H9 (cell line): Measurements from ENCODE around the gene ALX4. TPM values are rescaled to one million over a fixed set of nuclear protein-coding genes. Genes with fewer than 3 reads are reported as not detected.

Experiments used
- DNase-seq: peaks from one replicate; pipeline ENCODE4 v3.0.0-alpha.2; 2017
- H2AFZ ChIP-seq: one replicate; pipeline ENCODE4 v1.6.1; 2013; ENCODE audit warnings: mild to moderate bottlenecking, low read length, control low read depth, moderate library complexity
- H2AK5ac ChIP-seq: 2 replicates; pipeline ENCODE4 v1.6.1; 2013; ENCODE audit warnings: low read length, control low read depth, mixed read lengths; ENCODE audit not compliant: insufficient read length
- H2BK120ac ChIP-seq: one replicate; pipeline ENCODE4 v1.6.1; 2013; ENCODE audit warnings: low read depth, mild to moderate bottlenecking, low read length, control low read depth, inconsistent platforms; ENCODE audit not compliant: poor library complexity, severe bottlenecking
- H2BK12ac ChIP-seq: 2 replicates; pipeline ENCODE4 v1.6.1; 2013; ENCODE audit warnings: low read length, control low read depth, mixed read lengths, low read depth; ENCODE audit not compliant: insufficient read length
- H2BK15ac ChIP-seq: 2 replicates; pipeline ENCODE4 v1.6.1; 2013; ENCODE audit warnings: low read depth, low read length, control low read depth
- H2BK20ac ChIP-seq: one replicate; pipeline ENCODE4 v1.6.1; 2013; ENCODE audit warnings: low read depth, mild to moderate bottlenecking, low read length, control low read depth, inconsistent platforms; ENCODE audit not compliant: poor library complexity, severe bottlenecking
- H2BK5ac ChIP-seq: 2 replicates; pipeline ENCODE4 v1.6.1; 2013; ENCODE audit warnings: low read length, control low read depth, mixed read lengths; ENCODE audit not compliant: insufficient read length
- H3K14ac ChIP-seq: 2 replicates; pipeline ENCODE4 v1.6.1; 2013; ENCODE audit warnings: low read length, control low read depth; ENCODE audit not compliant: insufficient read depth
- H3K18ac ChIP-seq: 2 replicates; pipeline ENCODE4 v1.6.1; 2013; ENCODE audit warnings: low read depth, mild to moderate bottlenecking, mixed read lengths, low read length, control low read depth; ENCODE audit not compliant: insufficient read length
- H3K23ac ChIP-seq: 2 replicates; pipeline ENCODE4 v1.6.1; 2013; ENCODE audit warnings: low read length, control low read depth, mixed read lengths, low read depth; ENCODE audit not compliant: insufficient read length
- H3K23me2 ChIP-seq: 2 replicates; pipeline ENCODE4 v1.6.1; 2013; ENCODE audit warnings: low read depth, mild to moderate bottlenecking, mixed read lengths, low read length, control low read depth; ENCODE audit not compliant: insufficient read length, poor library complexity, severe bottlenecking
- H3K27ac ChIP-seq: 2 replicates; pipeline ENCODE4 v1.5.1; 2013; ENCODE audit warnings: low read length, control low read depth, mixed read lengths, low read depth; ENCODE audit not compliant: insufficient read length
- H3K27me3 ChIP-seq: 2 replicates; pipeline ENCODE4 v1.6.1; 2013; ENCODE audit warnings: low read length, control low read depth, inconsistent platforms; ENCODE audit not compliant: insufficient read depth
- H3K4ac ChIP-seq: 2 replicates; pipeline ENCODE4 v1.6.1; 2013; ENCODE audit warnings: low read depth, mild to moderate bottlenecking, control low read depth, inconsistent platforms, low read length, moderate library complexity
- H3K4me1 ChIP-seq: 2 replicates; pipeline ENCODE4 v1.6.1; 2013; ENCODE audit warnings: low read length, control low read depth, inconsistent platforms; ENCODE audit not compliant: insufficient read depth
- H3K4me2 ChIP-seq: 2 replicates; pipeline ENCODE4 v1.6.1; 2013; ENCODE audit warnings: low read length, control low read depth, mixed read lengths; ENCODE audit not compliant: insufficient read length, insufficient read depth
- H3K56ac ChIP-seq: 2 replicates; pipeline ENCODE4 v1.6.1; 2013; ENCODE audit warnings: low read depth, mild to moderate bottlenecking, mixed read lengths, low read length, control low read depth; ENCODE audit not compliant: insufficient read length
- H3K79me1 ChIP-seq: 2 replicates; pipeline ENCODE4 v1.6.1; 2013; ENCODE audit warnings: low read depth, mild to moderate bottlenecking, moderate library complexity, low read length, control low read depth, inconsistent platforms; ENCODE audit not compliant: insufficient read depth, poor library complexity, severe bottlenecking
- H3K79me2 ChIP-seq: 2 replicates; pipeline ENCODE4 v1.6.1; 2013; ENCODE audit warnings: low read length, control low read depth, inconsistent platforms; ENCODE audit not compliant: insufficient read depth
- H3K9ac ChIP-seq: 2 replicates; pipeline ENCODE4 v1.6.1; 2013; ENCODE audit warnings: low read length, control low read depth, mixed read lengths; ENCODE audit not compliant: insufficient read length; ENCODE audit errors: extremely low read depth
- H3K9me3 ChIP-seq: one replicate; pipeline ENCODE4 v1.6.1; 2013; ENCODE audit warnings: low read depth, low read length, inconsistent platforms; ENCODE audit not compliant: control insufficient read depth
- H3T11ph ChIP-seq: one replicate; pipeline ENCODE4 v1.6.1; 2013; ENCODE audit warnings: mild to moderate bottlenecking, low read length, control low read depth, inconsistent platforms
- H4K20me1 ChIP-seq: one replicate; pipeline ENCODE4 v1.6.1; 2013; ENCODE audit not compliant: control insufficient read depth, insufficient read length, insufficient read depth
- H4K5ac ChIP-seq: 2 replicates; pipeline ENCODE4 v1.6.1; 2013; ENCODE audit warnings: low read depth, mild to moderate bottlenecking, mixed read lengths, low read length, control low read depth; ENCODE audit not compliant: insufficient read length
- H4K8ac ChIP-seq: replicated peaks from 2 replicates; pipeline ENCODE4 v1.6.1; 2013; ENCODE audit warnings: low read length, control low read depth, mixed read lengths, low read depth; ENCODE audit not compliant: insufficient read length
- H4K91ac ChIP-seq: 2 replicates; pipeline ENCODE4 v1.6.1; 2013; ENCODE audit warnings: low read depth, mild to moderate bottlenecking, moderate library complexity, mixed read lengths, low read length, control low read depth; ENCODE audit not compliant: insufficient read length
- H3K27ac Mint-ChIP-seq, 3 experiments: 2 replicates in 2 of 3; 3 replicates in 1 of 3; pipeline ENCODE4 v1.8.0; 2020 to 2021; ENCODE audit warnings: mixed read lengths in 3 of 3, mild to moderate bottlenecking in 1 of 3, moderate library complexity in 1 of 3
- H3K27me3 Mint-ChIP-seq: 2 replicates; pipeline ENCODE4 v1.8.0; 2021; ENCODE audit warnings: low read depth, mild to moderate bottlenecking, moderate library complexity, mixed read lengths
- H3K36me3 Mint-ChIP-seq, 3 experiments: 2 replicates in 2 of 3; 3 replicates in 1 of 3; pipeline ENCODE4 v1.8.0; 2020 to 2021; ENCODE audit warnings: low read depth in 3 of 3, mixed read lengths in 3 of 3; ENCODE audit not compliant: insufficient read depth in 1 of 3
- H3K4me1 Mint-ChIP-seq, 2 experiments: 2 replicates each; pipeline ENCODE4 v1.8.0; 2020; ENCODE audit warnings: mixed read lengths in 2 of 2
- H3K4me3 Mint-ChIP-seq, 2 experiments: 2 replicates in 1 of 2; 3 replicates in 1 of 2; pipeline ENCODE4 v1.8.0; 2020 to 2021; ENCODE audit warnings: mild to moderate bottlenecking in 2 of 2, mixed read lengths in 2 of 2, moderate library complexity in 1 of 2
- H3K9me3 Mint-ChIP-seq, 2 experiments: 2 replicates in 1 of 2; 3 replicates in 1 of 2; pipeline ENCODE4 v1.8.0; 2020; ENCODE audit warnings: mild to moderate bottlenecking in 2 of 2, mixed read lengths in 2 of 2, moderate library complexity in 1 of 2
- CTCF ChIP-seq: fragments of 200-600 bp; sonication (generic); conservative IDR thresholded peaks from 3 replicates; pipeline ENCODE4 v1.8.0; 2021; ENCODE audit warnings: antibody characterized with exemption, mild to moderate bottlenecking
- WGBS: extraction: QIAGEN DNeasy Blood & Tissue Kit; methylation state at CpG from one replicate; pipeline ENCODE4 v1.1.7; 2013; ENCODE audit warnings: missing lambda C conversion rate, low lambda C conversion rate, mixed read lengths; ENCODE audit not compliant: insufficient read length; ENCODE audit errors: extremely low coverage; 5-methylcytosine and 5-hydroxymethylcytosine counted together
- total RNA-seq: library from RNA; stranded (reverse); gene quantifications from 2 replicates; pipeline ENCODE4 v1.2.1, GENCODE V29; 2021

Gene ALX4
- total RNA-seq, 1 experiment from 2014 or later: not detected

GRCh38 chr11:44300844-44301563 lies 8.9 kb downstream of the ALX4 start:
- Histone ChIP-seq H2AK5ac (no peak overlapping the region), H3K27ac (no peak overlapping the region), H4K91ac (no peak overlapping the region), H2BK120ac (no peak overlapping the region), H3K4me2 (no peak overlapping the region), H2BK12ac (no peak overlapping the region), H3K56ac (no peak overlapping the region), H2BK15ac (no peak overlapping the region), H3K23ac (no peak overlapping the region), H3K79me1 (no peaks in the 10 kb centered on the region), H2BK20ac (no peak overlapping the region), H2BK5ac (no peak overlapping the region), H3K4ac (no peak overlapping the region), H3K79me2 (no peaks in the 10 kb centered on the region), H4K8ac (no peak overlapping the region), H3K27me3 (peaks cover 42% of the 10 kb centered on the region), H3K23me2 (peaks cover 4% of the 10 kb centered on the region), H4K5ac (no peak overlapping the region), H3T11ph (no peak overlapping the region), H2AFZ (no peak overlapping the region), H3K14ac (no peak overlapping the region), H3K9me3 (no peaks in the 10 kb centered on the region), H3K18ac (no peak overlapping the region), H4K20me1 (no peaks in the 10 kb centered on the region), H3K4me1 (no peaks in the 10 kb centered on the region), H3K9ac (no peak overlapping the region)
- Mint-ChIP-seq H3K36me3 (no peaks in the 10 kb centered on the region), H3K9me3 (peaks cover 0 to 3% of the 10 kb centered on the region in 2 experiments; a peak in 1 of 5 replicates), H3K4me3 (no peak overlapping the region), H3K27ac (no peak overlapping the region), H3K27me3 (peaks cover 90% of the 10 kb centered on the region), H3K4me1 (peaks cover 23 to 25% of the 10 kb centered on the region in 2 experiments)
- DNase-seq: no peak
- WGBS: no CpG with 5 or more reads among the region's 6 CpGs
- TF ChIP-seq CTCF: no peak
